ENCODE measurements around the gene MAPKAPK5.

DNA sequence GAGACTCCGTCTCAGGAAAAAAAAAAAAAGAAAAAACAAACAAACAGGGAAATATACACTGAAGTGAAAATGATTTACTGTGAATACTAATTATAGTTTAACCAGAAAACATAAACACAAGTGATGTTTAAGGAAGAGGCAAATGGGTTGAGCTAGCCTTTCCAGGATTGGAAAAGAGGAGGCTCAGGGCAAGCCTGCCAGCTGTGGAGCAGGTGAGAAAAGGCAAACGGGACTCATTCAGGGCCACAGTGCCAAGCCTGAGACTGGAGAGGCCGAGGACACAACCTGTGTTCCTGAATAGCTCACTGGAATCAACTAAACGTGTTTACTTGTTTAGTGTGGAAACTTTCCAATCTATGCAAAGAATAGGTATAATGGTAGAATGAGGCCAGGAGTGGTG lies 35.7 kb upstream of the MAPKAPK5 start:
- TF ChIP-seq CTCF (IDR thresholded peaks at IDR 0.05; ENCODE audit: borderline replicate concordance, extremely low read depth, low read length, poor library complexity, severe bottlenecking) (no peak), EZH2 (IDR thresholded peaks at IDR 0.05; ENCODE audit: borderline replicate concordance, low read depth, low read length, severe bottlenecking) (no peak)

Data from DND-41 (cell line).